ENCODE measurements around the gene FANCC. TPM values are rescaled to one million over a fixed set of nuclear protein-coding genes. Genes with fewer than 3 reads are reported as not detected.

FANCC gene
- total and polyA plus RNA-seq, 12 donors = 1.9 to 6.1 (median 3.3) TPM

DNA sequence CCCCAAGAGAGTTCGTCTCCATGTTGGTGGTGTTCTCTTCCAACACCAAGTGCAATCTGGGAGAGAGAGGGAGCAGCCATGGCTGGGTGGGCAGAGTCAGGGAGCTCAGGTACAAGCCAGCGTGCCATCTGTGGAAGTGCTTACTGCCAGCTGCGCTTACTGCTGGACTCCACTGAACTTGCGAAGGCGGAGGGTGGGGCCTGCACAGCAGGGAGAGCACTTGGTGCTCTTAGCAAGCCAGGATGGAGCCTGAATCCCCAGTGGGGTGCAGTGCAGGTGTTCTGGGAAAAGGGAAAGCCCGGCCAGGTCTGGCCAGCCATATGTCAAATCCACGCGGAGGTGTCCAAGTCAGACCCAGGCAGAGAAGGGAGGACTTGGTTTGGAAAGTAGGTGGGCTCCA, 142.0 kb downstream of the FANCC start:
- Histone ChIP-seq H3K36me3 (replicated peaks in 1 of 2) (no peaks in the 10 kb centered on the region), H3K27me3 (no peaks in the 10 kb centered on the region), H3K27ac (no peak overlapping the region), H3K4me1 (replicated peaks in 1 of 2) (no peaks in the 10 kb centered on the region), H3K9me3 (replicated peaks in 1 of 3) (no peaks in the 10 kb centered on the region), H3K4me3 (no peak overlapping the region)
- intact Hi-C loops (cut with DNase I) = no loop called here
- DNase-seq = no peak
- 95 to 97% (median 96%) methylated on average over 7 to 8 of the region's 8 CpGs for WGBS, 4 donors
- no peak for TF ChIP-seq POLR2A (IDR thresholded peaks at IDR 0.05)
- TF ChIP-seq, protein P1, sequence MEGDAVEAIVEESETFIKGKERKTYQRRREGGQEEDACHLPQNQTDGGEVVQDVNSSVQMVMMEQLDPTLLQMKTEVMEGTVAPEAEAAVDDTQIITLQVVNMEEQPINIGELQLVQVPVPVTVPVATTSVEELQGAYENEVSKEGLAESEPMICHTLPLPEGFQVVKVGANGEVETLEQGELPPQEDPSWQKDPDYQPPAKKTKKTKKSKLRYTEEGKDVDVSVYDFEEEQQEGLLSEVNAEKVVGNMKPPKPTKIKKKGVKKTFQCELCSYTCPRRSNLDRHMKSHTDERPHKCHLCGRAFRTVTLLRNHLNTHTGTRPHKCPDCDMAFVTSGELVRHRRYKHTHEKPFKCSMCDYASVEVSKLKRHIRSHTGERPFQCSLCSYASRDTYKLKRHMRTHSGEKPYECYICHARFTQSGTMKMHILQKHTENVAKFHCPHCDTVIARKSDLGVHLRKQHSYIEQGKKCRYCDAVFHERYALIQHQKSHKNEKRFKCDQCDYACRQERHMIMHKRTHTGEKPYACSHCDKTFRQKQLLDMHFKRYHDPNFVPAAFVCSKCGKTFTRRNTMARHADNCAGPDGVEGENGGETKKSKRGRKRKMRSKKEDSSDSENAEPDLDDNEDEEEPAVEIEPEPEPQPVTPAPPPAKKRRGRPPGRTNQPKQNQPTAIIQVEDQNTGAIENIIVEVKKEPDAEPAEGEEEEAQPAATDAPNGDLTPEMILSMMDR (IDR thresholded peaks at IDR 0.05) = no peak

DNA sequence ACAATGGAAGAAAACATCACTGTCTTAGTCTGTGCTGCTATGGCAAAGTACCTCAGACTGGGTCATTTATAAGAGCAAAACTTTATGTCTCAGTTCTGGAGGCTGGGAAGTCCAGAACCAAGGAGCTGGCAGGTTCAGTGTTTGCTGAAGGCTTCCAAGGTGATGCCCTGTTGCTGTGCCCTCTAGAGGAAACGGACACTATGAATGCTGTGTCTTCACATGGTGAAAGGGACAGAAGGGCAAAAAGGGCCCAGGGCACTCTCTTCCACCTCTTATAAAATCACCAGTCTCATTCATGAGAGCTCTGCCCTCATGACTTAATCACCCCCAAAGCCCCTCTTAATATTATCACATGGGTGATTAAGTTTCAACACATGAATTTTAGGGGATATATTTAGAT, 143.5 kb downstream of the FANCC start:
- no peak for TF ChIP-seq POLR2A (IDR thresholded peaks at IDR 0.05)
- TF ChIP-seq, protein P1 (IDR thresholded peaks at IDR 0.05) = no peak
- no peaks in the 10 kb centered on the region for H3K4me1 ChIP-seq (replicated peaks in 1 of 2)
- H3K4me3 ChIP-seq = no peak overlapping the region
- intact Hi-C loops (cut with DNase I) = no loop called here
- DNase-seq = no peak
- H3K9me3 ChIP-seq (replicated peaks in 1 of 3) = no peaks in the 10 kb centered on the region
- no peaks in the 10 kb centered on the region for H3K27me3 ChIP-seq
- H3K27ac ChIP-seq = no peak overlapping the region
- no peaks in the 10 kb centered on the region for H3K36me3 ChIP-seq (replicated peaks in 1 of 2)
- WGBS, 4 donors = 64 to 93% (median 77%) methylated on average over 1 of the region's 1 CpG

DNA sequence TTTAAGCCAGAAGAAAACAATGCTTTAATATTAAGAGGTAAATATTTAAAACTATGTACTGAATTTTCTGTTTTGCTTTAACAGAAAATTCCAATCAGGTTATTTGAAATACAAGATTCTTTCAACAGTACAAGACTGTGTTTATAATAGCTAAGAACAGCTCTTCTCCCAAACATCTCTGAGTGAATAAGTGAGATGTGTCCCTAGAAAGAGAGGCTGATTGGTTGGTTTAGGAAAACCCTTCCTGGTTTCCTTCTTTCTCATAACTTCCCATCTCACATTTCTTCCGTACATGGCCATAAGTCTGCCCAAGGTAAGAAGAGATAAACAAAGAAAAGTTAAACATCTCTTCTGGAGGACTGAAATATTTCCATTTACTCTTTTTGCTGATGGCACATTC, 145.9 kb downstream of the FANCC start:
- intact Hi-C loops (cut with DNase I) = no loop called here
- no peaks in the 10 kb centered on the region for H3K4me1 ChIP-seq (replicated peaks in 1 of 2)
- TF ChIP-seq, protein P1 (IDR thresholded peaks at IDR 0.05) = no peak
- TF ChIP-seq POLR2A (IDR thresholded peaks at IDR 0.05) = no peak
- no peak overlapping the region for H3K27ac ChIP-seq
- H3K36me3 ChIP-seq (replicated peaks in 1 of 2) = no peaks in the 10 kb centered on the region
- DNase-seq = no peak
- H3K4me3 ChIP-seq = no peak overlapping the region
- 87 to 96% (median 91%) methylated on average over 1 of the region's 1 CpG for WGBS, 4 donors
- no peaks in the 10 kb centered on the region for H3K9me3 ChIP-seq (replicated peaks in 1 of 3)
- no peaks in the 10 kb centered on the region for H3K27me3 ChIP-seq

DNA sequence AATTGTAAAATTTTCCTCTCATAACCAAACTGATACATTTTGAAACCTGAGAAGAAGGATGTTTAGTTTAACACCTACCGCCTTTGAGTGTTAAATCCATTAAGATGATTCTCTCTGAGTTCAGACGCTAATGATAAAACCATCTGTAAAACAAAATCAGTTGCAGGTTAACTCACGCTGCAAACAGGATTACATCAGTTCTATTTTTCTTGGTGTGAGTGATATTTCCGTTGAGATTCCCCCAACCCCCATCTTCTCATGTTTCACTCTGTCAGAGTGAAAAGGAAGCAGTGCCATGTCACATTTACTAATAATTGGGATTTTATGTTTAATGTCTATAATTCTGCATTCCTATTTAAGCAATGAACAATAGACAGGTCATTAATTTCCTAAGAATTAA, 146.5 kb downstream of the FANCC start:
- Histone ChIP-seq H3K9me3 (replicated peaks in 1 of 3) (no peaks in the 10 kb centered on the region), H3K4me1 (replicated peaks in 1 of 2) (no peaks in the 10 kb centered on the region), H3K27me3 (no peaks in the 10 kb centered on the region), H3K27ac (no peak overlapping the region), H3K36me3 (replicated peaks in 1 of 2) (no peaks in the 10 kb centered on the region), H3K4me3 (no peak overlapping the region)
- intact Hi-C loops (cut with DNase I) = no loop called here
- no peak for TF ChIP-seq POLR2A (IDR thresholded peaks at IDR 0.05)
- TF ChIP-seq, protein P1 (IDR thresholded peaks at IDR 0.05) = no peak
- no peak for DNase-seq
- WGBS, 4 donors = 68 to 73% (median 71%) methylated on average over 4 of the region's 4 CpGs
